ENCODE results near the gene AXIN1.
A peak's percentile ranks its signal among the peaks of the same experiment; 100 is the strongest.
"Not testable (repeated sequence)": the region's sequence is repeated elsewhere in the genome, so short reads cannot be mapped to it uniquely, and the experiment has no call there.

AXIN1 gene

GRCh38 chr16:283033-283805 is 69.3 kb downstream of the AXIN1 start, which contains the start of gene PDIA2:
Gene PDIA2 (plus strand): TSS chr16:283164. CDS start chr16:283170, 6 bp downstream.
- DNase-seq (ENCODE audit: low spot score), result no peak

GRCh38 chr16:282491-282890 is 70.0 kb downstream of the AXIN1 start:
- DNase-seq (ENCODE audit: low spot score), result no peak

GRCh38 chr16:281660-282255 is 70.8 kb downstream of the AXIN1 start:
- DNase-seq (ENCODE audit: low spot score), result no peak

- DNase-seq (ENCODE audit: low spot score), result no peak
Measured at GRCh38 chr16:280991-281659, 71.4 kb downstream of the AXIN1 start.

GRCh38 chr16:280552-280951 is 72.0 kb downstream of the AXIN1 start, which contains the start of gene ARHGDIG:
Gene ARHGDIG (plus strand): TSS chr16:280591. CDS start chr16:280681, 90 bp downstream.
- DNase-seq (ENCODE audit: low spot score), result no peak

- no peak for DNase-seq (ENCODE audit: low spot score)
Measured at GRCh38 chr16:280005-280460, 72.5 kb downstream of the AXIN1 start.

GRCh38 chr16:279531-279930 is 73.0 kb downstream of the AXIN1 start:
- no peak for DNase-seq (ENCODE audit: low spot score)

- peak; percentile 30 for DNase-seq (ENCODE audit: low spot score)
Measured at GRCh38 chr16:278863-279366, 73.6 kb downstream of the AXIN1 start.

GRCh38 chr16:276426-277077 is 76.0 kb downstream of the AXIN1 start:
- DNase-seq (ENCODE audit: low spot score), result no peak

- no peak for DNase-seq (ENCODE audit: low spot score)
Measured at GRCh38 chr16:275786-276232, 76.7 kb downstream of the AXIN1 start, which contains the start of gene RGS11. Gene RGS11 (minus strand): TSS chr16:275944. CDS start chr16:275911, 33 bp downstream.

- no peak for DNase-seq (ENCODE audit: low spot score)
Measured at GRCh38 chr16:275041-275641, 77.4 kb downstream of the AXIN1 start.

GRCh38 chr16:273547-274421 is 78.7 kb downstream of the AXIN1 start:
- DNase-seq (ENCODE audit: low spot score), result no peak

GRCh38 chr16:272633-273546 is 79.6 kb downstream of the AXIN1 start:
- no peak for DNase-seq (ENCODE audit: low spot score)

- DNase-seq (ENCODE audit: low spot score), result no peak
Measured at GRCh38 chr16:270381-271255, 81.9 kb downstream of the AXIN1 start.

- DNase-seq (ENCODE audit: low spot score), result no peak
Measured at GRCh38 chr16:269061-269796, 83.3 kb downstream of the AXIN1 start.

- no peak for DNase-seq (ENCODE audit: low spot score)
Measured at GRCh38 chr16:268141-269053, 84.1 kb downstream of the AXIN1 start.

GRCh38 chr16:267562-267961 is 85.0 kb downstream of the AXIN1 start:
- DNase-seq (ENCODE audit: low spot score), result not testable (repeated sequence)
